HepG2 (cell line): ENCODE measurements around the gene KIF6.

Source experiments
- ETV6 ChIP-seq: sonication (generic); formaldehyde crosslinking; conservative IDR thresholded peaks from 2 replicates; pipeline ENCODE4 v1.4.0; 2020; ENCODE audit warnings: missing genetic modification reagents
- TFE3 ChIP-seq: IDR thresholded peaks from 2 replicates; pipeline ENCODE4 v1.6.1; 2016
- ZBTB26 ChIP-seq: IDR thresholded peaks from 2 replicates; pipeline ENCODE4 v1.6.1; 2016; ENCODE audit warnings: missing compliant biosample characterization, missing genetic modification reagents, borderline replicate concordance
- ZNF510 ChIP-seq: sonication (generic); formaldehyde crosslinking; IDR thresholded peaks from 2 replicates; pipeline ENCODE4 v1.4.0; 2020; ENCODE audit warnings: low read depth, mild to moderate bottlenecking, missing genetic modification reagents

- TF ChIP-seq TFE3 (CRISPR knock-in tag) (no peak), ETV6 (CRISPR knock-in tag) (no peak), ZNF510 (CRISPR knock-in tag) (no peak), ZBTB26 (no peak)
These were observed 414.7 kb downstream of the KIF6 start for GRCh38 chr6:39310542-39310941.
